HEK293 (cell line): ENCODE data around the gene CDK16.
A peak's percentile ranks its signal among the peaks of the same experiment; 100 is the strongest.

Experiments used
- GLIS1 ChIP-seq: fragments of 450-650 bp; formaldehyde crosslinking; IDR thresholded peaks from 2 replicates; pipeline ENCODE4 v1.5.1; 2016; ENCODE audit warnings: missing biosample characterization, missing genetic modification characterization
- SP7 ChIP-seq: fragments of 450-650 bp; formaldehyde crosslinking; IDR thresholded peaks from 2 replicates; pipeline ENCODE4 v1.5.1; 2016; ENCODE audit warnings: missing biosample characterization, missing genetic modification characterization
- ZBTB1 ChIP-seq: fragments of 450-650 bp; formaldehyde crosslinking; IDR thresholded peaks from 2 replicates; pipeline ENCODE4 v1.5.1; 2016; ENCODE audit warnings: missing biosample characterization, missing genetic modification characterization
- ZBTB48 ChIP-seq: fragments of 450-650 bp; formaldehyde crosslinking; IDR thresholded peaks from 2 replicates; pipeline ENCODE4 v1.5.1; 2016; ENCODE audit warnings: missing biosample characterization, missing genetic modification characterization
- ZNF10 ChIP-seq: fragments of 450-650 bp; formaldehyde crosslinking; IDR thresholded peaks from 2 replicates; pipeline ENCODE4 v1.5.1; 2017; ENCODE audit warnings: missing biosample characterization, missing genetic modification characterization
- ZNF132 ChIP-seq: fragments of 450-650 bp; formaldehyde crosslinking; IDR thresholded peaks from 2 replicates; pipeline ENCODE4 v1.5.1; 2017; ENCODE audit warnings: missing biosample characterization, missing genetic modification characterization, borderline replicate concordance
- ZNF138 ChIP-seq: fragments of 450-650 bp; formaldehyde crosslinking; IDR thresholded peaks from 2 replicates; pipeline ENCODE4 v1.5.1; 2016; ENCODE audit warnings: missing biosample characterization, missing genetic modification characterization, borderline replicate concordance
- ZNF146 ChIP-seq: fragments of 450-650 bp; formaldehyde crosslinking; IDR thresholded peaks from 2 replicates; pipeline ENCODE4 v1.5.1; 2016; ENCODE audit warnings: missing biosample characterization, missing genetic modification characterization
- ZNF157 ChIP-seq: fragments of 450-650 bp; formaldehyde crosslinking; IDR thresholded peaks from 2 replicates; pipeline ENCODE4 v1.5.1; 2016; ENCODE audit warnings: missing biosample characterization, missing genetic modification characterization
- ZNF174 ChIP-seq: fragments of 450-650 bp; formaldehyde crosslinking; IDR thresholded peaks from 2 replicates; pipeline ENCODE4 v1.5.0; 2017; ENCODE audit warnings: missing biosample characterization, mild to moderate bottlenecking, missing genetic modification characterization
- ZNF184 ChIP-seq: fragments of 450-650 bp; IDR thresholded peaks from 2 replicates; pipeline ENCODE4 v1.5.1; 2018; ENCODE audit warnings: missing biosample characterization, mild to moderate bottlenecking, missing genetic modification characterization
- ZNF202 ChIP-seq: fragments of 450-650 bp; formaldehyde crosslinking; IDR thresholded peaks from 2 replicates; pipeline ENCODE4 v1.5.1; 2016; ENCODE audit warnings: missing biosample characterization, missing genetic modification characterization, borderline replicate concordance
- ZNF24 ChIP-seq: fragments of 450-650 bp; formaldehyde crosslinking; IDR thresholded peaks from 2 replicates; pipeline ENCODE4 v1.5.1; 2016; ENCODE audit warnings: missing biosample characterization, missing genetic modification characterization
- ZNF391 ChIP-seq: fragments of 450-650 bp; formaldehyde crosslinking; IDR thresholded peaks from 2 replicates; pipeline ENCODE4 v1.5.1; 2016; ENCODE audit warnings: low read depth, missing biosample characterization, missing genetic modification characterization, borderline replicate concordance
- ZNF501 ChIP-seq: fragments of 450-650 bp; formaldehyde crosslinking; IDR thresholded peaks from 2 replicates; pipeline ENCODE4 v1.5.1; 2016; ENCODE audit warnings: missing biosample characterization, missing genetic modification characterization
- ZNF530 ChIP-seq: fragments of 450-650 bp; formaldehyde crosslinking; IDR thresholded peaks from 2 replicates; pipeline ENCODE4 v1.5.1; 2016; ENCODE audit warnings: low read depth, missing biosample characterization, missing genetic modification characterization
- ZNF561 ChIP-seq: fragments of 450-650 bp; IDR thresholded peaks from 2 replicates; pipeline ENCODE4 v1.5.1; 2018; ENCODE audit warnings: missing biosample characterization, missing genetic modification characterization, borderline replicate concordance
- ZNF621 ChIP-seq: fragments of 450-650 bp; formaldehyde crosslinking; IDR thresholded peaks from 2 replicates; pipeline ENCODE4 v1.5.1; 2017; ENCODE audit warnings: missing biosample characterization, missing genetic modification characterization
- ZNF623 ChIP-seq: fragments of 450-650 bp; formaldehyde crosslinking; IDR thresholded peaks from 2 replicates; pipeline ENCODE4 v1.5.1; 2016; ENCODE audit warnings: missing biosample characterization, missing genetic modification characterization
- ZNF624 ChIP-seq: fragments of 450-650 bp; formaldehyde crosslinking; IDR thresholded peaks from 2 replicates; pipeline ENCODE4 v1.5.1; 2017; ENCODE audit warnings: missing biosample characterization, missing genetic modification characterization
- ZNF664 ChIP-seq: fragments of 450-650 bp; formaldehyde crosslinking; IDR thresholded peaks from 2 replicates; pipeline ENCODE4 v1.5.1; 2016; ENCODE audit warnings: missing biosample characterization, missing genetic modification characterization
- ZNF670 ChIP-seq: fragments of 450-650 bp; formaldehyde crosslinking; IDR thresholded peaks from 2 replicates; pipeline ENCODE4 v1.5.1; 2016; ENCODE audit warnings: missing biosample characterization, missing genetic modification characterization, low read depth
- ZNF677 ChIP-seq: fragments of 450-650 bp; IDR thresholded peaks from 2 replicates; pipeline ENCODE4 v1.5.0; 2018; ENCODE audit warnings: missing biosample characterization, mild to moderate bottlenecking, missing genetic modification characterization, moderate library complexity
- ZNF707 ChIP-seq: fragments of 450-650 bp; formaldehyde crosslinking; IDR thresholded peaks from 2 replicates; pipeline ENCODE4 v1.5.1; 2016; ENCODE audit warnings: missing biosample characterization, missing genetic modification characterization
- ZNF792 ChIP-seq: fragments of 450-650 bp; formaldehyde crosslinking; IDR thresholded peaks from 2 replicates; pipeline ENCODE4 v1.5.1; 2016; ENCODE audit warnings: missing biosample characterization, missing genetic modification characterization
- TF ChIP-seq, protein P1 (sequence below): fragments of 450-650 bp; formaldehyde crosslinking; IDR thresholded peaks from 2 replicates; pipeline ENCODE4 v1.5.1; 2016; ENCODE audit warnings: missing biosample characterization, missing genetic modification characterization
- TF ChIP-seq, protein P2 (sequence below): fragments of 450-650 bp; formaldehyde crosslinking; IDR thresholded peaks from 2 replicates; pipeline ENCODE4 v1.5.1; 2016; ENCODE audit warnings: missing biosample characterization, missing genetic modification characterization
- TF ChIP-seq, protein P3 (sequence below): sonication (generic); formaldehyde crosslinking; IDR thresholded peaks from 2 replicates; pipeline ENCODE4 v1.8.1; 2022; ENCODE audit warnings: mild to moderate bottlenecking, moderate library complexity, missing genetic modification reagents
- TF ChIP-seq, protein P4 (sequence below): fragments of 450-650 bp; formaldehyde crosslinking; IDR thresholded peaks from 2 replicates; pipeline ENCODE4 v1.5.1; 2016; ENCODE audit warnings: missing biosample characterization, missing genetic modification characterization
- TF ChIP-seq, protein P5 (sequence below): fragments of 450-650 bp; formaldehyde crosslinking; IDR thresholded peaks from 2 replicates; pipeline ENCODE4 v1.5.1; 2016; ENCODE audit warnings: missing biosample characterization, missing genetic modification characterization

Gene CDK16

DNA sequence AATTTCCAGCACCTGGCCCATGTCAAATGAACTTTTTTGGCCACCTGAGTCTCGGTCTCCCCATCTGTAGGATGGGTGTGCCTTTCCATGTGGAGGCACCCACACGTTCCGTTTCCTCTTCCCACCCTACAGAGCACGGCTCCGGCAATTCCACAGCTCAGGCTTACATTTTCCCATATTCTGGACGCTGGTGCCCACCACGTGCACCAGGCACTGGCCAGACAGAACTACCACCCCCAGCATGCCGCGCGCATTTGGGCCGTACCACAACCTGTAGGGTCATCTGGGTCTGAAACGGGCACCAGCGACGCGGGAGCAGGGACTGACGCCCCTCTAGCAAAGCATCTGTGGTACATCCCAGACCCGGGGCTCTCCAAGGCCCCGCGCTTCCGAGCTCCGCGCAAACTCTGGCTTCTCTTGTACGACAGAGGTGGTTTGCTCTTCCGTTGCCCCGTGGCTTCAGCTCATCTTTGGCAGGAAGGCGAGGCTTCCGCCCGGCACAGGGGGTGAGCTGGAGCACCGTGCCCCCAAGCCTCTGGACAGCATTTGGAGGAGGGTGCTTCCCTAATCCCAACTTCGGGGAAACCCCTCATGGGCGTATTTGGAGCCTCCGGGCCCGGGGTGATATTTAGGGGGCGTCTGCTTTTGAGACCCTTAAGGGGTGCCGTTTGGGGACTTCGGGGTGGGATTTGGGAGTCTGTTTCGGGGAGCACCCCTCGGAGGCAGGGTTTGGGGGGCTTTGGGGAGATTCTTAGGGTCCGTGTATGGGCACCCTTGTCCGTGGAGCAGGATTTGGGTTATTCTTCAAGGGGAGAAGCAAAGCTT is 27.8 kb upstream of the CDK16 start (continued):
- TF ChIP-seq ZNF501 = peak; percentile 74; the same call in 1 of the 2 replicates
- TF ChIP-seq ZNF391 (tag by site-specific recombination) = peak; percentile 69; the same call in 1 of the 2 replicates
- no peak for TF ChIP-seq ZNF677 (tag by site-specific recombination)
- no peak for TF ChIP-seq ZNF664 (tag by site-specific recombination)
- TF ChIP-seq GLIS1 = peak; percentile 37; the same call in 1 of the 2 replicates
- no peak for TF ChIP-seq ZNF621 (tag by site-specific recombination)
- no peak for TF ChIP-seq ZNF10 (tag by site-specific recombination)
- TF ChIP-seq SP7 (tag by site-specific recombination) = peak; percentile 78
- no peak for TF ChIP-seq ZNF24 (tag by site-specific recombination)
- TF ChIP-seq ZNF623 = no peak
- TF ChIP-seq ZNF184 = no peak
- no peak for TF ChIP-seq ZNF624 (tag by site-specific recombination)
- no peak for TF ChIP-seq ZNF530 (tag by site-specific recombination)
- TF ChIP-seq ZNF670 (tag by site-specific recombination) = no peak
- TF ChIP-seq ZBTB1 (tag by site-specific recombination) = no peak
- no peak for TF ChIP-seq ZNF174 (tag by site-specific recombination)
- TF ChIP-seq ZNF707 (tag by site-specific recombination) = no peak
- TF ChIP-seq, protein P1, sequence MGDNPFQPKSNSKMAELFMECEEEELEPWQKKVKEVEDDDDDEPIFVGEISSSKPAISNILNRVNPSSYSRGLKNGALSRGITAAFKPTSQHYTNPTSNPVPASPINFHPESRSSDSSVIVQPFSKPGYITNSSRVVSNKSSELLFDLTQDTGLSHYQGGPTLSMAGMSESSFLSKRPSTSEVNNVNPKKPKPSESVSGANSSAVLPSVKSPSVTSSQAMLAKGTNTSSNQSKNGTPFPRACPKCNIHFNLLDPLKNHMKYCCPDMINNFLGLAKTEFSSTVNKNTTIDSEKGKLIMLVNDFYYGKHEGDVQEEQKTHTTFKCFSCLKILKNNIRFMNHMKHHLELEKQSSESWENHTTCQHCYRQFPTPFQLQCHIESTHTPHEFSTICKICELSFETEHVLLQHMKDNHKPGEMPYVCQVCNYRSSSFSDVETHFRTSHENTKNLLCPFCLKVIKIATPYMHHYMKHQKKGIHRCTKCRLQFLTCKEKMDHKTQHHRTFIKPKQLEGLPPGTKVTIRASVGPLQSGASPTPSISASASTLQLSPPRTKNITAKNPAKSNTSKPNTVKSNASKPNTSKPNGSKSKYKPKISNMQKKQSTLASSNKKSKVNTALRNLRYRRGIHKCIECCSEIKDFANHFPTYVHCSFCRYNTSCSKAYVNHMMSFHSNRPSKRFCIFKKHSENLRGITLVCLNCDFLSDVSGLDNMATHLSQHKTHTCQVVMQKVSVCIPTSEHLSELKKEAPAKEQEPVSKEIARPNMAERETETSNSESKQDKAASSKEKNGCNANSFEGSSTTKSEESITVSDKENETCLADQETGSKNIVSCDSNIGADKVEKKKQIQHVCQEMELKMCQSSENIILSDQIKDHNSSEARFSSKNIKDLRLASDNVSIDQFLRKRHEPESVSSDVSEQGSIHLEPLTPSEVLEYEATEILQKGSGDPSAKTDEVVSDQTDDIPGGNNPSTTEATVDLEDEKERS (tag by site-specific recombination) = no peak; the same call in 1 of the 2 replicates
- TF ChIP-seq, protein P2, sequence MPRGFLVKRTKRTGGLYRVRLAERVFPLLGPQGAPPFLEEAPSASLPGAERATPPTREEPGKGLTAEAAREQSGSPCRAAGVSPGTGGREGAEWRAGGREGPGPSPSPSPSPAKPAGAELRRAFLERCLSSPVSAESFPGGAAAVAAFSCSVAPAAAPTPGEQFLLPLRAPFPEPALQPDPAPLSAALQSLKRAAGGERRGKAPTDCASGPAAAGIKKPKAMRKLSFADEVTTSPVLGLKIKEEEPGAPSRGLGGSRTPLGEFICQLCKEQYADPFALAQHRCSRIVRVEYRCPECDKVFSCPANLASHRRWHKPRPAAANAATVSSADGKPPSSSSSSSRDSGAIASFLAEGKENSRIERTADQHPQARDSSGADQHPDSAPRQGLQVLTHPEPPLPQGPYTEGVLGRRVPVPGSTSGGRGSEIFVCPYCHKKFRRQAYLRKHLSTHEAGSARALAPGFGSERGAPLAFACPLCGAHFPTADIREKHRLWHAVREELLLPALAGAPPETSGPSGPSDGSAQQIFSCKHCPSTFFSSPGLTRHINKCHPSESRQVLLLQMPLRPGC (tag by site-specific recombination) = no peak
- no peak for TF ChIP-seq ZNF132 (tag by site-specific recombination)
- TF ChIP-seq, protein P3, sequence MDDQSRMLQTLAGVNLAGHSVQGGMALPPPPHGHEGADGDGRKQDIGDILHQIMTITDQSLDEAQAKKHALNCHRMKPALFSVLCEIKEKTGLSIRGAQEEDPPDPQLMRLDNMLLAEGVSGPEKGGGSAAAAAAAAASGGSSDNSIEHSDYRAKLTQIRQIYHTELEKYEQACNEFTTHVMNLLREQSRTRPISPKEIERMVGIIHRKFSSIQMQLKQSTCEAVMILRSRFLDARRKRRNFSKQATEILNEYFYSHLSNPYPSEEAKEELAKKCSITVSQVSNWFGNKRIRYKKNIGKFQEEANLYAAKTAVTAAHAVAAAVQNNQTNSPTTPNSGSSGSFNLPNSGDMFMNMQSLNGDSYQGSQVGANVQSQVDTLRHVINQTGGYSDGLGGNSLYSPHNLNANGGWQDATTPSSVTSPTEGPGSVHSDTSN = peak; percentile 62; the same call in 1 of the 2 replicates
- no peak for TF ChIP-seq ZNF138 (tag by site-specific recombination)
- no peak for TF ChIP-seq ZNF561 (tag by site-specific recombination)
- TF ChIP-seq ZNF792 (tag by site-specific recombination) = no peak
- TF ChIP-seq, protein P4, sequence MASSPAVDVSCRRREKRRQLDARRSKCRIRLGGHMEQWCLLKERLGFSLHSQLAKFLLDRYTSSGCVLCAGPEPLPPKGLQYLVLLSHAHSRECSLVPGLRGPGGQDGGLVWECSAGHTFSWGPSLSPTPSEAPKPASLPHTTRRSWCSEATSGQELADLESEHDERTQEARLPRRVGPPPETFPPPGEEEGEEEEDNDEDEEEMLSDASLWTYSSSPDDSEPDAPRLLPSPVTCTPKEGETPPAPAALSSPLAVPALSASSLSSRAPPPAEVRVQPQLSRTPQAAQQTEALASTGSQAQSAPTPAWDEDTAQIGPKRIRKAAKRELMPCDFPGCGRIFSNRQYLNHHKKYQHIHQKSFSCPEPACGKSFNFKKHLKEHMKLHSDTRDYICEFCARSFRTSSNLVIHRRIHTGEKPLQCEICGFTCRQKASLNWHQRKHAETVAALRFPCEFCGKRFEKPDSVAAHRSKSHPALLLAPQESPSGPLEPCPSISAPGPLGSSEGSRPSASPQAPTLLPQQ = peak; percentile 70; the same call in 1 of the 2 replicates
- peak; percentile 65; the same call in 1 of the 2 replicates for TF ChIP-seq ZBTB48 (tag by site-specific recombination)
- TF ChIP-seq ZNF202 (tag by site-specific recombination) = no peak
- no peak for TF ChIP-seq ZNF146
- TF ChIP-seq, protein P5, sequence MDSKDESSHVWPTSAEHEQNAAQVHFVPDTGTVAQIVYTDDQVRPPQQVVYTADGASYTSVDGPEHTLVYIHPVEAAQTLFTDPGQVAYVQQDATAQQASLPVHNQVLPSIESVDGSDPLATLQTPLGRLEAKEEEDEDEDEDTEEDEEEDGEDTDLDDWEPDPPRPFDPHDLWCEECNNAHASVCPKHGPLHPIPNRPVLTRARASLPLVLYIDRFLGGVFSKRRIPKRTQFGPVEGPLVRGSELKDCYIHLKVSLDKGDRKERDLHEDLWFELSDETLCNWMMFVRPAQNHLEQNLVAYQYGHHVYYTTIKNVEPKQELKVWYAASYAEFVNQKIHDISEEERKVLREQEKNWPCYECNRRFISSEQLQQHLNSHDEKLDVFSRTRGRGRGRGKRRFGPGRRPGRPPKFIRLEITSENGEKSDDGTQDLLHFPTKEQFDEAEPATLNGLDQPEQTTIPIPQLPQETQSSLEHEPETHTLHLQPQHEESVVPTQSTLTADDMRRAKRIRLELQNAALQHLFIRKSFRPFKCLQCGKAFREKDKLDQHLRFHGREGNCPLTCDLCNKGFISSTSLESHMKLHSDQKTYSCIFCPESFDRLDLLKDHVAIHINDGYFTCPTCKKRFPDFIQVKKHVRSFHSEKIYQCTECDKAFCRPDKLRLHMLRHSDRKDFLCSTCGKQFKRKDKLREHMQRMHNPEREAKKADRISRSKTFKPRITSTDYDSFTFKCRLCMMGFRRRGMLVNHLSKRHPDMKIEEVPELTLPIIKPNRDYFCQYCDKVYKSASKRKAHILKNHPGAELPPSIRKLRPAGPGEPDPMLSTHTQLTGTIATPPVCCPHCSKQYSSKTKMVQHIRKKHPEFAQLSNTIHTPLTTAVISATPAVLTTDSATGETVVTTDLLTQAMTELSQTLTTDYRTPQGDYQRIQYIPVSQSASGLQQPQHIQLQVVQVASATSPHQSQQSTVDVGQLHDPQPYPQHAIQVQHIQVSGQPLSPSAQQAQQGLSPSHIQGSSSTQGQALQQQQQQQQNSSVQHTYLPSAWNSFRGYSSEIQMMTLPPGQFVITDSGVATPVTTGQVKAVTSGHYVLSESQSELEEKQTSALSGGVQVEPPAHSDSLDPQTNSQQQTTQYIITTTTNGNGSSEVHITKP = peak; percentile 99
- no peak for TF ChIP-seq ZNF157 (tag by site-specific recombination)
